GM19023 (cell line): ENCODE results near the gene NOTCH1.
"Not testable (repeated sequence)": the region's sequence is repeated elsewhere in the genome, so short reads cannot be mapped to it uniquely, and the experiment has no call there.

Experiments used
- ATAC-seq: cut with Tn5 transposase; IDR thresholded peaks from one replicate; pipeline ENCODE4 v1.9.1; 2021; ENCODE audit warnings: mild to moderate bottlenecking, moderate library complexity; ENCODE audit not compliant: unreplicated experiment

The NOTCH1 gene

DNA sequence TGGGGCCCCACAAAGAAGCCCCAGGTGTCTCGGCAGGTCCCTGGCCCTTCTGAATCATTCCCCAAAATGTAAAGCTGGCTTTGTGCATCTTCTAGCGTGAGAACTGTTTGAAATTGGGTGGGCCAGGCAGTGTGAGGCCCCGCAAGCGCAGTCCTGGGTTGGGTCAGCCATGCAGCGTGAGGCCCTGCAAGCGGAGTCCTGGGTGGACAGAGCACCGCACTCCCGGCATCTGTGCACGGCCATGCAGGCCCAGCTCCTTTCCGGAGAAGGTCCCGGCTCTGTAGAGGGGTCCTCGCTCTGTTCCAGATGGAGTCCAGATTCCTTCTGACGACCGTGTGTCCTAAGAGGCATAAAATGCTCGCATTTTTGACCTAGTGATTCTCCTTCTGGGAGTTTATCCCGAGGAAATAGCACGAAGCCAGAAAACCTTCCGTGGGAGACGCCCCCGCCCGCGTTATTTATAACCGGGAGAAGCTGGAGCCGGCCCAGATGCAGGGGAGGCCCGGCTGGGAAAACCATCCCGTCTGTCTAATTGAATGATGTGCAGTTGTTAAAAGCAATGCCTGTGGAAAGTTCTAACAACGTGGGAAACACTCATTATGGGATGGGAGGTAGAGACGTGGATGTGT, 19.4 kb upstream of the NOTCH1 start:
- ATAC-seq, result no peak

DNA sequence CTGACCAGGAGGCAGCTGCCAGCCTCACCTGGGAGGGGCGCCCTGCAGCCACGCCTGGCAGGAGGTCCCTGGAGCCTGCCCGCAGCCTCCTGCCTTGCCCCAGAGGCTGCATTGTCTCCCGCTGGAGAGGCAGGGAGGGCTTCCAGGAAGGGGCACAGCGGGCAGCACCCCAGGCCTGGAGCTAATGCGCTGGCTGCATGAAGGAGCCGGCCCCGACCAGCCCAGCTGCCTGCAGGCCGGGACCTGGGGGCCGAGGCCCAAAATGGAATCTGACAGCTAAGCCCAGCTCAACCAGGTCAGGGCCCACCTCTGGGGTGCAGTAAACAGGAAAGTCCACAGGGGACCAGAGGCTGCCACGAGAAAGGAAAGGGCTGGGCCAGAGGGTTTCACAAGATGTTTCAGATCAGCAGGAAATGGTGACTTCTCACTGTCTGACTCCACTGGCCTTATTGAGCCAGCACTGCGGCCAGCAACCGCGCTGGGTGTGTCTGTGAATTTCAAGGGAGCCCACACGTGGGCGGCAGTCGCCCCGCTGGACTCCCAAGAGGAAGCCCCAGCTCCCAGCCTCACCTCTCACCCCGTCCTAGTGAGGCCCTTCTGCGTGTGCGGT, 18.6 kb upstream of the NOTCH1 start:
- ATAC-seq, result peak; percentile 45

GRCh38 chr9:136563646-136564325, 17.9 kb upstream of the NOTCH1 start:
- no peak for ATAC-seq

- no peak for ATAC-seq
Observed at GRCh38 chr9:136562746-136563495, 17.1 kb upstream of the NOTCH1 start.

DNA sequence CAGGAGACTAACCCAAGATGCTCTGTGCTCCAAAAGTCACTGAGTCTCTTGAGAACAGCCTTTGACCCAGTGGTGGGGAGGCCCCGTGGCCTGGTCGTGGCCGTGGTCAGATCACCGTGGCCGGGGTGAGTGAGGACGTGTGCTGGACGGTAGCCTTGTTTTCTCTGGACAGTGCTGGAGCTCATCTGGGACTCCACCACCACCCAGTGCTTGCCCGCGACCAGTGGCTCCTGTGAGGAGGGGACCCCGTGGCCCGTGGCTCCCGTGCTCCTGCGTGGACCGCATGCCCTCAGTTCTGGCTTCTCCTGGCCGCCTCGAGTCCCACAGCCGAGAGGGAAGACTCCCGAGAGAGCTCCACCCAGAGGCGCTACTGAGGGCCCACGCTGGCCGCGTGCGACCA, 15.9 kb upstream of the NOTCH1 start:
- ATAC-seq, result no peak

DNA sequence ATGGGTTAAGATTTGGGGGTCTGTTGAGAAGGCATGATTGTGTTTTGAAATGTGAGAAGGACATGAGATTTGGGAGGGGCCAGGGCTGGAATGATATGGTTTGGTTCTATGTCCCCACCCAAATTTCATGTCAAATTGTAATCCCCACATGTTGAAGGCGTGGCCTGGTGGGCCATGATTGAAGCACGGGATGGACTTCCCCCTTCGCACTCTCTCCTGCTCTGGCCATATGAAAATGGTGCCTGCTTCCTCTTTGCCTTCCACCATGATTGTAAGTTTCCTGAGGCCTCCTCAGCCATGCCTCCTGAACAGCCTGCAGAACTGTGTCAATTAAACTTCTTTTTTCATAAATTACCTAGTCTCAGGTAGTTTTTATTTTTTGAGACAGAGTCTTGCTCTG, 14.7 kb upstream of the NOTCH1 start:
- no peak for ATAC-seq

GRCh38 chr9:136559371-136559770, 13.5 kb upstream of the NOTCH1 start:
- not testable (repeated sequence) for ATAC-seq

- not testable (repeated sequence) for ATAC-seq
Observed at GRCh38 chr9:136558846-136559245, 13.0 kb upstream of the NOTCH1 start.

GRCh38 chr9:136558373-136558772, 12.5 kb upstream of the NOTCH1 start:
- no peak for ATAC-seq

GRCh38 chr9:136557036-136557435, 11.2 kb upstream of the NOTCH1 start:
- ATAC-seq, result no peak

DNA sequence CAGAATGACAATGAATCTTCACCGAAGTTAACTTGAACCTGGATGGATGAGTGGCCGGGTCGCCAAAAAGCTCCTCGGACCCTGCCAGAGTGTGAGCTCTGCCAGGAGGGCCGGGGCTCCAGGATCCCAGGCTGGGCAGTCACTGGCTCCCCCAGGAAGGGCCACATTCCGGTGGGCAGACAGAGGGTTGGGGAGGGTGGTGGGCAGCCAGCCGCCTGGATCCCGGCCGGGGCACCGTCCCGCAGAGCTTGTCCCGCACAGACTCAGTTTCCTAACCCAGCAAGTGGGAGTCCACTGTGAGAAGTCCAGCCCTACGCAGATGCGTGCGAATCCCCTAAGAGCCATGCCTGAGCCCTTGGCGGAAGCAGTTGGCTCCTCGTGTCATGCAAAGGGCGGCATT, 10.3 kb upstream of the NOTCH1 start:
- ATAC-seq, result no peak

- ATAC-seq, result no peak
Observed at GRCh38 chr9:136554870-136555269, 9.0 kb upstream of the NOTCH1 start.

DNA sequence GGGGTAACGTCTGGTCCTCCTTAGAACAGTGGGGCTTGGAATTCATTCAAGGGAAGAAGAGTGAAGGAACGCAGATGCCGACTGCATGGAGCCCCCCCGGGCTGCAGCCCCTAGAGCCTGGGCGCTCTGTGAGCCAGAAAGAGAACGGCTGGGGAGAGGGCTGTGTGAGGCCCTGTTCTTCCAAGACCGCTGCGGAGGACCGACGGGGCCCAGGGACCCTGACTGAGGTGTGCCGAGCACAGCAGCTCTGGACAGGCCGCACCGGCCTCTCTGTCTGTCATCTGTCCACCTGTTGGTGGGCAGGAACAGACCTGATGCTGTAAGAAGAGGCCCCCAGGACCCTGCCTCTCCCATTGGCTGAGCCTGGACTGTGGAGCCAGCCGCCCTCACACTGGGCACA, 7.7 kb upstream of the NOTCH1 start:
- no peak for ATAC-seq

- no peak for ATAC-seq
Observed at GRCh38 chr9:136552117-136552703, 6.4 kb upstream of the NOTCH1 start.

GRCh38 chr9:136551401-136552116, 5.7 kb upstream of the NOTCH1 start:
- no peak for ATAC-seq

GRCh38 chr9:136550439-136551289, 4.8 kb upstream of the NOTCH1 start:
- no peak for ATAC-seq

DNA sequence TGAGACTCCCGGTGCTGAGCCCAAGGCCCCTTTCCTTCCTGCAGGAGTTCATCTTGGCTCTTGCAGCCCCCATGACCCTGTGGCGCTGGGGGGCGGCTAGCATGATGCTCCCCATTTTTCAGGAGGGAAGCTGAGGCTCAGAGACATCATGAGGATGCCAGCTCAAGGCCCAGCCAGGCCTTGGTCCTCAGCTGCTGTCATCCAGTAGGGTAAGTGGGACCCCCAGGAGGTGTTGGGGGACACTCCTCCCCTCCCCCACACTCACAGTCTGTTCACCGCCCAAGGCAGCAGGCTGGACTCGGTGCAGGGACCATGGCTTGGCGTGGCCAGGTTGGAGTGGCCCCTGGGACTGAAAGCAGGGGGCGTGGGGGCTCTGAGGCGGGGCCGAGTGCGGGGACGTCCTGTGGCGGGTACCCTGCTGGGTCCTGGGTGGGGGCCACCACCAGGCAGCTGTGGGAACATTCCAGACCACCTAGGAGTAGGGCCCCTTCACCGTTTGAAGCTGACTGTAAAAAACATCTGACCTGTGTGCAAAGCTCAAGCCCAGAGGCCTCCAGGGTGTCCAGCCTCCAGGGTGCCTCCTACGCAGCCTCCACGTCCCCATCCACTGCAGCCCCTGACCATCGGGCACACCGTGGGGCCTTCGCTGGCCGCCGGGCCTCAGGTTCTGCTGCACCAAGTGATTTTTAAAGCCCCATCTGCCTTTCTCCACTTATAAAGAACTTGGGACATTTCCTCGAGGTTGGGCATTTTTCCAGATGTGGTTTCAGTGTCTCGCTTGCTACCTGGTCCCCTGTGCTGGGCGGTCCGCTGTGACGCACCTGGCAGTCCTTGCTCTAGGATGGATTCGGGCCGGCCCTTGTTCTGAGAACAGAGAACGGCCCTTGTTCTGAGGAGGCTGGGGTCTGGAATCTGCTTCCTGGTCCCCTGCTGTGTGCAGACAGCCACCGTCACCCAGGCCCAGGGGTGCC, 3.4 kb upstream of the NOTCH1 start:
- no peak for ATAC-seq

GRCh38 chr9:136547508-136548215, 1.8 kb upstream of the NOTCH1 start:
- ATAC-seq, result no peak
